GM12892 (cell line): ENCODE results near the gene GOLGA7B.

Experiments used
- POLR2A ChIP-seq: IDR thresholded peaks from 2 replicates; pipeline ENCODE4 v1.6.1; 2011; ENCODE audit warnings: low read depth, low read length, control low read depth
- POLR2AphosphoS5 ChIP-seq: IDR thresholded peaks from 2 replicates; pipeline ENCODE4 v1.6.1; 2011; ENCODE audit warnings: low read depth, low read length, control low read depth

- no peak for TF ChIP-seq POLR2AphosphoS5
- TF ChIP-seq POLR2A: no peak
These were observed 24.5 kb upstream of the GOLGA7B start for GRCh38 chr10:97825020-97825760.
